HepG2 (cell line): ENCODE data around the gene ALPI.

Source experiments
- EP300 ChIP-seq, 3 experiments: sonication (generic) in 1 of 3; formaldehyde crosslinking in 1 of 3; IDR thresholded peaks; 2 replicates each; pipeline versions ENCODE4 v1.5.1 to v1.6.1; 2011 to 2020; ENCODE audit warnings: low read depth in 2 of 3, low read length in 2 of 3, borderline replicate concordance in 1 of 3, improper control_type of control experiment in 1 of 3, mild to moderate bottlenecking in 1 of 3, missing genetic modification reagents in 1 of 3, moderate library complexity in 1 of 3
- PRPF4 ChIP-seq: fragments of 200-400 bp; formaldehyde crosslinking; IDR thresholded peaks from 2 replicates; pipeline ENCODE4 v1.6.1; 2016; ENCODE audit warnings: low read length, low read depth; ENCODE audit not compliant: poor library complexity, severe bottlenecking
- SRF ChIP-seq: IDR thresholded peaks from 2 replicates; pipeline ENCODE4 v1.6.1; 2011; ENCODE audit warnings: mild to moderate bottlenecking, low read depth, low read length, moderate library complexity
- ZNF292 ChIP-seq: sonication (generic); formaldehyde crosslinking; IDR thresholded peaks from 2 replicates; pipeline ENCODE4 v1.8.1; 2022; ENCODE audit warnings: mild to moderate bottlenecking, low read depth, missing genetic modification reagents, borderline replicate concordance
- ZNF335 ChIP-seq: sonication (generic); formaldehyde crosslinking; IDR thresholded peaks from 2 replicates; pipeline ENCODE4 v1.4.0; 2020; ENCODE audit warnings: missing genetic modification reagents
- TF ChIP-seq, protein P1 (sequence below): sonication (generic); formaldehyde crosslinking; IDR thresholded peaks from 2 replicates; pipeline ENCODE4 v1.4.0; 2020; ENCODE audit warnings: mild to moderate bottlenecking, missing genetic modification reagents
- TF ChIP-seq, protein P2 (sequence below): sonication (generic); formaldehyde crosslinking; IDR thresholded peaks from 2 replicates; pipeline ENCODE4 v1.5.0; 2020; ENCODE audit warnings: mild to moderate bottlenecking, missing genetic modification reagents, moderate library complexity
- TF ChIP-seq, protein P3 (sequence below): IDR thresholded peaks from 2 replicates; pipeline ENCODE4 v1.6.1; 2016; ENCODE audit warnings: low read depth, control low read depth
- TF ChIP-seq, protein P4 (sequence below): sonication (generic); formaldehyde crosslinking; IDR thresholded peaks from 2 replicates; pipeline ENCODE4 v1.4.0; 2020; ENCODE audit warnings: missing genetic modification reagents

DNA sequence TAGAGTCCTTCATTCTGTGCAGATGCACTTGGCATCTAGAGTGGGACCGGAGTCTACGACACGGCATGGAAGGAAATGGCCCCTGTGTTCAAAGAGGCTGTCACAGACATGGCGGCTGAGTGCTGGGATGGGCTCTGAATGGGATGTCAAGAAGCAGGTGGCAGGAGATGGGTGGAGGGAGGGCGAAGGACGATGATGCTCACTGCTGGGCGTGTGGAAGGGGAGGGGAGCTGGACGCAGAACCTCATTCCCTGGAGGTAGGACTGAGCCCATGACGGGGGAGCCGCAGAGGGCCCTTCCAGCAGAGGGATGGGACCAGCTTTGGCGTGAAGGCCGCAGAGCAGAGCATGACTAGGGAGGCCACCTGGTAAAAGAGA lies 18.8 kb upstream of the ALPI start:
- TF ChIP-seq, protein P1, sequence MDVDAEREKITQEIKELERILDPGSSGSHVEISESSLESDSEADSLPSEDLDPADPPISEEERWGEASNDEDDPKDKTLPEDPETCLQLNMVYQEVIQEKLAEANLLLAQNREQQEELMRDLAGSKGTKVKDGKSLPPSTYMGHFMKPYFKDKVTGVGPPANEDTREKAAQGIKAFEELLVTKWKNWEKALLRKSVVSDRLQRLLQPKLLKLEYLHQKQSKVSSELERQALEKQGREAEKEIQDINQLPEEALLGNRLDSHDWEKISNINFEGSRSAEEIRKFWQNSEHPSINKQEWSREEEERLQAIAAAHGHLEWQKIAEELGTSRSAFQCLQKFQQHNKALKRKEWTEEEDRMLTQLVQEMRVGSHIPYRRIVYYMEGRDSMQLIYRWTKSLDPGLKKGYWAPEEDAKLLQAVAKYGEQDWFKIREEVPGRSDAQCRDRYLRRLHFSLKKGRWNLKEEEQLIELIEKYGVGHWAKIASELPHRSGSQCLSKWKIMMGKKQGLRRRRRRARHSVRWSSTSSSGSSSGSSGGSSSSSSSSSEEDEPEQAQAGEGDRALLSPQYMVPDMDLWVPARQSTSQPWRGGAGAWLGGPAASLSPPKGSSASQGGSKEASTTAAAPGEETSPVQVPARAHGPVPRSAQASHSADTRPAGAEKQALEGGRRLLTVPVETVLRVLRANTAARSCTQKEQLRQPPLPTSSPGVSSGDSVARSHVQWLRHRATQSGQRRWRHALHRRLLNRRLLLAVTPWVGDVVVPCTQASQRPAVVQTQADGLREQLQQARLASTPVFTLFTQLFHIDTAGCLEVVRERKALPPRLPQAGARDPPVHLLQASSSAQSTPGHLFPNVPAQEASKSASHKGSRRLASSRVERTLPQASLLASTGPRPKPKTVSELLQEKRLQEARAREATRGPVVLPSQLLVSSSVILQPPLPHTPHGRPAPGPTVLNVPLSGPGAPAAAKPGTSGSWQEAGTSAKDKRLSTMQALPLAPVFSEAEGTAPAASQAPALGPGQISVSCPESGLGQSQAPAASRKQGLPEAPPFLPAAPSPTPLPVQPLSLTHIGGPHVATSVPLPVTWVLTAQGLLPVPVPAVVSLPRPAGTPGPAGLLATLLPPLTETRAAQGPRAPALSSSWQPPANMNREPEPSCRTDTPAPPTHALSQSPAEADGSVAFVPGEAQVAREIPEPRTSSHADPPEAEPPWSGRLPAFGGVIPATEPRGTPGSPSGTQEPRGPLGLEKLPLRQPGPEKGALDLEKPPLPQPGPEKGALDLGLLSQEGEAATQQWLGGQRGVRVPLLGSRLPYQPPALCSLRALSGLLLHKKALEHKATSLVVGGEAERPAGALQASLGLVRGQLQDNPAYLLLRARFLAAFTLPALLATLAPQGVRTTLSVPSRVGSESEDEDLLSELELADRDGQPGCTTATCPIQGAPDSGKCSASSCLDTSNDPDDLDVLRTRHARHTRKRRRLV (CRISPR knock-in tag), result no peak
- TF ChIP-seq PRPF4 (no peak), ZNF292 (no peak), SRF (no peak), ZNF335 (no peak), EP300 (IDR thresholded peaks at IDR 0.05; ENCODE audit: low read depth in 2 of 2, low read length in 2 of 2) (no peak), EP300 (CRISPR knock-in tag; IDR thresholded peaks at IDR 0.05; ENCODE audit: borderline replicate concordance) (no peak)
- TF ChIP-seq, protein P2, sequence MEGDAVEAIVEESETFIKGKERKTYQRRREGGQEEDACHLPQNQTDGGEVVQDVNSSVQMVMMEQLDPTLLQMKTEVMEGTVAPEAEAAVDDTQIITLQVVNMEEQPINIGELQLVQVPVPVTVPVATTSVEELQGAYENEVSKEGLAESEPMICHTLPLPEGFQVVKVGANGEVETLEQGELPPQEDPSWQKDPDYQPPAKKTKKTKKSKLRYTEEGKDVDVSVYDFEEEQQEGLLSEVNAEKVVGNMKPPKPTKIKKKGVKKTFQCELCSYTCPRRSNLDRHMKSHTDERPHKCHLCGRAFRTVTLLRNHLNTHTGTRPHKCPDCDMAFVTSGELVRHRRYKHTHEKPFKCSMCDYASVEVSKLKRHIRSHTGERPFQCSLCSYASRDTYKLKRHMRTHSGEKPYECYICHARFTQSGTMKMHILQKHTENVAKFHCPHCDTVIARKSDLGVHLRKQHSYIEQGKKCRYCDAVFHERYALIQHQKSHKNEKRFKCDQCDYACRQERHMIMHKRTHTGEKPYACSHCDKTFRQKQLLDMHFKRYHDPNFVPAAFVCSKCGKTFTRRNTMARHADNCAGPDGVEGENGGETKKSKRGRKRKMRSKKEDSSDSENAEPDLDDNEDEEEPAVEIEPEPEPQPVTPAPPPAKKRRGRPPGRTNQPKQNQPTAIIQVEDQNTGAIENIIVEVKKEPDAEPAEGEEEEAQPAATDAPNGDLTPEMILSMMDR (CRISPR knock-in tag), result no peak
- TF ChIP-seq, protein P3, sequence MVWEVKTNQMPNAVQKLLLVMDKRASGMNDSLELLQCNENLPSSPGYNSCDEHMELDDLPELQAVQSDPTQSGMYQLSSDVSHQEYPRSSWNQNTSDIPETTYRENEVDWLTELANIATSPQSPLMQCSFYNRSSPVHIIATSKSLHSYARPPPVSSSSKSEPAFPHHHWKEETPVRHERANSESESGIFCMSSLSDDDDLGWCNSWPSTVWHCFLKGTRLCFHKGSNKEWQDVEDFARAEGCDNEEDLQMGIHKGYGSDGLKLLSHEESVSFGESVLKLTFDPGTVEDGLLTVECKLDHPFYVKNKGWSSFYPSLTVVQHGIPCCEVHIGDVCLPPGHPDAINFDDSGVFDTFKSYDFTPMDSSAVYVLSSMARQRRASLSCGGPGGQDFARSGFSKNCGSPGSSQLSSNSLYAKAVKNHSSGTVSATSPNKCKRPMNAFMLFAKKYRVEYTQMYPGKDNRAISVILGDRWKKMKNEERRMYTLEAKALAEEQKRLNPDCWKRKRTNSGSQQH, result no peak
- TF ChIP-seq, protein P4, sequence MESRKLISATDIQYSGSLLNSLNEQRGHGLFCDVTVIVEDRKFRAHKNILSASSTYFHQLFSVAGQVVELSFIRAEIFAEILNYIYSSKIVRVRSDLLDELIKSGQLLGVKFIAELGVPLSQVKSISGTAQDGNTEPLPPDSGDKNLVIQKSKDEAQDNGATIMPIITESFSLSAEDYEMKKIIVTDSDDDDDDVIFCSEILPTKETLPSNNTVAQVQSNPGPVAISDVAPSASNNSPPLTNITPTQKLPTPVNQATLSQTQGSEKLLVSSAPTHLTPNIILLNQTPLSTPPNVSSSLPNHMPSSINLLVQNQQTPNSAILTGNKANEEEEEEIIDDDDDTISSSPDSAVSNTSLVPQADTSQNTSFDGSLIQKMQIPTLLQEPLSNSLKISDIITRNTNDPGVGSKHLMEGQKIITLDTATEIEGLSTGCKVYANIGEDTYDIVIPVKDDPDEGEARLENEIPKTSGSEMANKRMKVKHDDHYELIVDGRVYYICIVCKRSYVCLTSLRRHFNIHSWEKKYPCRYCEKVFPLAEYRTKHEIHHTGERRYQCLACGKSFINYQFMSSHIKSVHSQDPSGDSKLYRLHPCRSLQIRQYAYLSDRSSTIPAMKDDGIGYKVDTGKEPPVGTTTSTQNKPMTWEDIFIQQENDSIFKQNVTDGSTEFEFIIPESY, result no peak
